IMR-90 (cell line): Measurements from ENCODE around the gene PACS1. TPM values are rescaled to one million over a fixed set of nuclear protein-coding genes. Genes with fewer than 3 reads are reported as not detected.

Source experiments
- ATAC-seq: fragments of 200-7000 bp; cut with Tn5 transposase; 2 replicates; pipeline ENCODE4 v1.9.1; 2020; ENCODE audit warnings: low read depth, mild to moderate bottlenecking, moderate library complexity
- BruUV-seq: library from RNA; stranded (reverse); fragments of 400-500 nt; replicated peaks from 2 replicates; lab custom pipeline; 2021; lab: Mats Ljungman, UMichigan
- CTCF ChIA-PET: fragments of 300-600 bp; formaldehyde crosslinking; extraction: SDS; loops from one replicate; lab custom pipeline; 2021; ENCODE audit warnings: antibody characterized with exemption; lab: Yijun Ruan, JAX
- POLR2A ChIA-PET: fragments of 300-600 bp; sonication (Branson Sonifier 250); formaldehyde crosslinking; loops from one replicate; lab custom pipeline; 2022; ENCODE audit warnings: antibody characterized with exemption; ENCODE audit not compliant: unreplicated experiment; lab: Charles Lee
- DNase-seq: peaks from one replicate; pipeline ENCODE4 v3.0.0; 2013
- H2AFZ ChIP-seq: replicated peaks from 2 replicates; pipeline ENCODE3; 2013; ENCODE audit warnings: low read length, mild to moderate bottlenecking; ENCODE audit not compliant: poor library complexity
- H2AK5ac ChIP-seq: 2 replicates; pipeline ENCODE4 v1.6.1; 2013; ENCODE audit warnings: low read depth, low read length, inconsistent platforms
- H2AK9ac ChIP-seq: replicated peaks from 2 replicates; pipeline ENCODE3; 2013; ENCODE audit warnings: mild to moderate bottlenecking, low read depth, low read length, moderate library complexity; ENCODE audit not compliant: poor library complexity
- H2BK120ac ChIP-seq: 2 replicates; pipeline ENCODE4 v1.6.1; 2013; ENCODE audit warnings: low read depth, low read length, inconsistent platforms
- H2BK15ac ChIP-seq: 3 replicates; pipeline ENCODE4 v1.6.1; 2013; ENCODE audit warnings: low read depth, low read length, inconsistent platforms
- H2BK20ac ChIP-seq: 2 replicates; pipeline ENCODE4 v1.6.1; 2013; ENCODE audit warnings: low read depth, mild to moderate bottlenecking, inconsistent platforms, low read length, moderate library complexity
- H2BK5ac ChIP-seq: 2 replicates; pipeline ENCODE4 v1.6.1; 2013; ENCODE audit warnings: mild to moderate bottlenecking, low read depth, low read length, inconsistent platforms; ENCODE audit not compliant: poor library complexity, severe bottlenecking
- H3K14ac ChIP-seq: replicated peaks from 2 replicates; pipeline ENCODE4 v1.6.1; 2013; ENCODE audit warnings: low read depth, low read length, inconsistent platforms
- H3K18ac ChIP-seq: 2 replicates; pipeline ENCODE4 v1.6.1; 2013; ENCODE audit warnings: low read depth, low read length, control low read depth
- H3K23ac ChIP-seq: 2 replicates; pipeline ENCODE4 v1.6.1; 2013; ENCODE audit warnings: low read depth, low read length, inconsistent platforms
- H3K27ac ChIP-seq: 2 replicates; pipeline ENCODE4 v1.5.1; 2013; ENCODE audit warnings: mild to moderate bottlenecking, control low read depth, low read length; ENCODE audit not compliant: insufficient read depth
- H3K27me3 ChIP-seq: 2 replicates; pipeline ENCODE4 v1.6.1; 2013; ENCODE audit warnings: low read length; ENCODE audit not compliant: control insufficient read depth, insufficient read depth
- H3K36me3 ChIP-seq: 2 replicates; pipeline ENCODE4 v1.6.1; 2013; ENCODE audit warnings: low read length, mixed read lengths; ENCODE audit not compliant: control insufficient read depth, insufficient read depth
- H3K4ac ChIP-seq: 2 replicates; pipeline ENCODE4 v1.6.1; 2013; ENCODE audit warnings: low read depth, low read length, inconsistent platforms
- H3K4me1 ChIP-seq: 2 replicates; pipeline ENCODE4 v1.6.1; 2013; ENCODE audit warnings: low read length, mixed read lengths; ENCODE audit not compliant: control insufficient read depth, insufficient read depth
- H3K4me2 ChIP-seq: 2 replicates; pipeline ENCODE4 v1.6.1; 2013; ENCODE audit warnings: low read depth, mild to moderate bottlenecking, control low read depth, low read length, moderate library complexity
- H3K4me3 ChIP-seq: 2 replicates; pipeline ENCODE4 v1.5.1; 2013; ENCODE audit warnings: low read depth, mild to moderate bottlenecking, control low read depth, low read length, moderate library complexity; ENCODE audit not compliant: insufficient read depth
- H3K56ac ChIP-seq: 2 replicates; pipeline ENCODE4 v1.6.1; 2013; ENCODE audit warnings: low read length, inconsistent platforms; ENCODE audit not compliant: insufficient read depth; ENCODE audit errors: extremely low read depth
- H3K79me1 ChIP-seq, 2 experiments: 2 replicates each; pipeline ENCODE4 v1.6.1; 2013; ENCODE audit warnings: low read length in 2 of 2, inconsistent platforms in 1 of 2, low read depth in 1 of 2
- H3K9ac ChIP-seq: 2 replicates; pipeline ENCODE4 v1.6.1; 2013; ENCODE audit warnings: low read depth, low read length, control low read depth
- H3K9me1 ChIP-seq: 2 replicates; pipeline ENCODE4 v1.6.1; 2013; ENCODE audit warnings: low read length, inconsistent platforms; ENCODE audit not compliant: insufficient read depth
- H3K9me3 ChIP-seq: 2 replicates; pipeline ENCODE4 v1.6.1; 2013; ENCODE audit warnings: low read length; ENCODE audit not compliant: control insufficient read depth, insufficient read depth
- H4K20me1 ChIP-seq: 2 replicates; pipeline ENCODE4 v1.6.1; 2013; ENCODE audit warnings: low read length, inconsistent platforms; ENCODE audit not compliant: insufficient read depth
- H4K5ac ChIP-seq: 2 replicates; pipeline ENCODE4 v1.6.1; 2013; ENCODE audit warnings: mild to moderate bottlenecking, low read depth, low read length, control low read depth
- H4K8ac ChIP-seq, 2 experiments: 2 replicates each; pipeline ENCODE4 v1.6.1; 2013; ENCODE audit warnings: low read depth in 2 of 2, low read length in 2 of 2, control low read depth in 1 of 2, inconsistent platforms in 1 of 2
- H4K91ac ChIP-seq: 2 replicates; pipeline ENCODE4 v1.6.1; 2013; ENCODE audit warnings: low read depth, low read length, inconsistent platforms; ENCODE audit not compliant: insufficient read depth
- FOS ChIP-seq: fragments of 150-350 bp; IDR thresholded peaks from 2 replicates; pipeline ENCODE4 v1.6.1; 2016; ENCODE audit warnings: low read depth, low read length
- MAFK ChIP-seq: IDR thresholded peaks from 2 replicates; pipeline ENCODE4 v1.6.1; 2012; ENCODE audit warnings: low read depth, low read length, improper control_type of control experiment
- WGBS, 2 experiments: methylation state at CpG; one replicate each; pipeline versions ENCODE4 v1.1.5 to v1.1.7; 2013; ENCODE audit warnings: missing lambda C conversion rate in 2 of 2; ENCODE audit not compliant: insufficient read length in 1 of 2; ENCODE audit errors: extremely low coverage in 2 of 2; 5-methylcytosine and 5-hydroxymethylcytosine counted together
- dilution Hi-C: fragments of 300-500 bp; cut with HindIII; formaldehyde crosslinking; loops from one replicate; pipeline ENCODE4 v1.14.3; 2018; ENCODE audit warnings: low sequenced_read_pairs; ENCODE audit not compliant: unreplicated experiment
- in situ Hi-C: fragments of 300-500 bp; cut with MboI; formaldehyde crosslinking; loops from 3 replicates; pipeline ENCODE4 v1.14.3; 2019; ENCODE audit warnings: low sequenced_read_pairs, inconsistent platforms, mixed read lengths
- intact Hi-C: fragments of 100-400 bp; cut with micrococcal nuclease; formaldehyde crosslinking; loops from 2 replicates; pipeline ENCODE4 v1.10.0; 2022
- polyA plus RNA-seq, 3 experiments: library from polyadenylated mRNA; depleted of rRNA; stranded (reverse); fragments of >200 nt; gene quantifications; 2 replicates each; pipeline ENCODE4 v1.2.3, GENCODE V29; 2012; ENCODE audit warnings: low replicate concordance in 1 of 3
- total RNA-seq: library from RNA; depleted of rRNA; stranded (reverse); fragments of >200 nt; gene quantifications from 2 replicates; pipeline ENCODE4 v1.2.3, GENCODE V29; 2012

PACS1 gene
- total and polyA plus RNA-seq, 2 of the 4 experiments (the other 2 are of a cell fraction) = 7.3 to 32.0 TPM

GRCh38 chr11:66142370-66143263 lies 72.5 kb downstream of the PACS1 start:
- H4K20me1 ChIP-seq = 0 out of 2 replicates have a peak, but pooled peaks cover 5% of the 10 kb centered on the region
- H2BK15ac ChIP-seq = no peak overlapping the region
- no peak overlapping the region; the same call in 1 of the 2 replicates for H3K4me2 ChIP-seq
- no peaks in the 10 kb centered on the region for H3K36me3 ChIP-seq
- peaks cover 3% of the 10 kb centered on the region for H3K9me3 ChIP-seq
- no peak overlapping the region for H2BK20ac ChIP-seq
- no peak overlapping the region for H4K5ac ChIP-seq
- in situ Hi-C loops = no loop called here
- H3K27ac ChIP-seq = no peak overlapping the region
- peaks cover 24% of the 10 kb centered on the region for H3K9me1 ChIP-seq
- H2AK9ac ChIP-seq = no peak overlapping the region
- H3K9ac ChIP-seq = no peak overlapping the region
- no peak overlapping the region for H2BK5ac ChIP-seq
- POLR2A ChIA-PET = interaction anchor here (0.6 kb wide), 1 partner anchor 59 kb away, joined by 9 read pairs; no protein-coding TSS in a partner anchor
- CTCF ChIA-PET = no interaction called here
- no peak overlapping the region for H4K91ac ChIP-seq
- intact Hi-C loops = loop anchor here (5.0 kb wide), 1 partner anchor 35 kb away; no protein-coding TSS in a partner anchor
- dilution Hi-C loops = no loop called here
- H3K14ac ChIP-seq = no peak overlapping the region
- peaks cover 20 to 61% of the 10 kb centered on the region in 2 experiments for H3K79me1 ChIP-seq
- no peak overlapping the region for H3K18ac ChIP-seq
- no peak overlapping the region for H4K8ac ChIP-seq
- ATAC-seq = peak; percentile 27; the same call in 1 of the 2 replicates
- TF ChIP-seq FOS (no peak), MAFK (no peak)
- peak; percentile 53 for DNase-seq
- H3K4me3 ChIP-seq = no peak overlapping the region
- H3K23ac ChIP-seq = peak overlapping the region; percentile 56
- no peak overlapping the region for H2AFZ ChIP-seq
- no peak overlapping the region; the same call in 1 of the 2 replicates for H2AK5ac ChIP-seq
- H3K56ac ChIP-seq = no peak overlapping the region
- peak overlapping the region; percentile 32; the same call in 1 of the 2 replicates for H3K4ac ChIP-seq
- no TSS peak for BruUV-seq
- no peaks in the 10 kb centered on the region for H3K27me3 ChIP-seq
- WGBS, 2 experiments = 100% methylated on average over 1 of the region's 12 CpGs; no CpG with 5 or more reads in 1 of the 2 experiments
- H2BK120ac ChIP-seq = no peak overlapping the region
- H3K4me1 ChIP-seq = peaks cover 5% of the 10 kb centered on the region
